Ovary (tissue), 9 donors: ENCODE results near the gene WFIKKN1. TPM values are rescaled to one million over a fixed set of nuclear protein-coding genes. Genes with fewer than 3 reads are reported as not detected.
A peak's percentile ranks its signal among the peaks of the same experiment; 100 is the strongest.

Experiments
- DNase-seq, 5 donors: peaks; one replicate each; pipeline ENCODE4 v3.0.0-alpha.2; 2019 to 2020
- H3K27ac ChIP-seq, 2 donors: fragments of 200-600 bp; one replicate each; pipeline versions ENCODE4 v1.5.1 to v1.8.0; 2019 to 2022
- H3K27me3 ChIP-seq: fragments of 200-600 bp; one replicate; pipeline ENCODE4 v1.8.0; 2022
- H3K36me3 ChIP-seq: fragments of 200-600 bp; sonication (generic); one replicate; pipeline ENCODE4 v1.5.1; 2019
- H3K4me1 ChIP-seq: one replicate; pipeline ENCODE4 v1.8.1; 2013; ENCODE audit warnings: mild to moderate bottlenecking, moderate library complexity; ENCODE audit not compliant: insufficient read depth
- H3K4me3 ChIP-seq: fragments of 200-600 bp; sonication (generic); one replicate; pipeline ENCODE4 v1.5.1; 2017
- H3K9me3 ChIP-seq, 2 donors: fragments of 200-600 bp in 1 of 2; sonication (generic) in 1 of 2; one replicate each; pipeline versions ENCODE4 v1.5.1 to v1.8.1; 2013 to 2019; ENCODE audit warnings: mild to moderate bottlenecking in 1 of 2, moderate library complexity in 1 of 2
- EP300 ChIP-seq: sonication (generic); formaldehyde crosslinking; IDR thresholded peaks from one replicate; pipeline ENCODE4 v1.6.1; 2017; ENCODE audit warnings: antibody characterized with exemption
- POLR2A ChIP-seq: fragments of 450-650 bp; IDR thresholded peaks from one replicate; pipeline ENCODE4 v1.6.1; 2017; ENCODE audit warnings: antibody characterized with exemption, mild to moderate bottlenecking, moderate library complexity
- WGBS, 3 donors: extraction: QIAGEN DNeasy Blood & Tissue Kit in 1 of 3; methylation state at CpG; one replicate each; pipeline versions ENCODE4 v1.1.5 to v1.1.7; 2013 to 2017; 5-methylcytosine and 5-hydroxymethylcytosine counted together
- intact Hi-C, 4 donors: fragments of 100-400 bp; cut with DNase I; formaldehyde crosslinking; loops; one replicate each; pipeline versions ENCODE4 v1.11.0 to v1.15.1; 2022 to 2023
- polyA plus RNA-seq, 2 donors: library from polyadenylated mRNA; stranded (reverse); fragments of 200-250 nt in 1 of 2; fragments of 350-450 nt in 1 of 2; fragmentation: Illumina TruSeq in 1 of 2; extraction: RNeasy Lipid Tissue Mini Kit (QIAGEN cat#74804) in 1 of 2; gene quantifications; one replicate each; pipeline ENCODE4 v1.2.3, GENCODE V29; 2013 to 2014
- total RNA-seq, 7 donors: library from RNA; depleted of rRNA in 2 of 7; stranded (reverse); fragments of >200 nt in 2 of 7; fragmentation: NEBNext Ultra II Directional in 3 of 7; extraction: Animal tissue kit (Norgen Biotek cat#: 25700) in 3 of 7; gene quantifications; one replicate each; pipeline versions ENCODE4 v1.1.0 to v1.2.4, GENCODE V29; 2016 to 2023
- TF ChIP-seq, protein P1 (sequence below), 3 donors: fragments of 450-650 bp in 2 of 3; fragments of 200-600 bp in 1 of 3; IDR thresholded peaks; one replicate each; pipeline versions ENCODE4 v1.5.1 to v1.8.0; 2016 to 2022; ENCODE audit warnings: antibody characterized with exemption in 3 of 3, mild to moderate bottlenecking in 1 of 3
- donor health status: DM: no; HTN: no; CAD: no; lungs with moderate emphysema.
- donor health status: DM: no; HTN: no; CAD: no.
- donor health status: Bipolar disorder and iron deficiency.
- donor health status: DM: yes; HTN: yes; CAD: no.
- donor health status: DM: no; HTN: no; CAD: no.
- donor health status: DM: yes; HTN: yes; CAD: no.

Gene WFIKKN1
- total and polyA plus RNA-seq, 9 donors: 0.10 to 2.6 (median 1.1) TPM

DNA sequence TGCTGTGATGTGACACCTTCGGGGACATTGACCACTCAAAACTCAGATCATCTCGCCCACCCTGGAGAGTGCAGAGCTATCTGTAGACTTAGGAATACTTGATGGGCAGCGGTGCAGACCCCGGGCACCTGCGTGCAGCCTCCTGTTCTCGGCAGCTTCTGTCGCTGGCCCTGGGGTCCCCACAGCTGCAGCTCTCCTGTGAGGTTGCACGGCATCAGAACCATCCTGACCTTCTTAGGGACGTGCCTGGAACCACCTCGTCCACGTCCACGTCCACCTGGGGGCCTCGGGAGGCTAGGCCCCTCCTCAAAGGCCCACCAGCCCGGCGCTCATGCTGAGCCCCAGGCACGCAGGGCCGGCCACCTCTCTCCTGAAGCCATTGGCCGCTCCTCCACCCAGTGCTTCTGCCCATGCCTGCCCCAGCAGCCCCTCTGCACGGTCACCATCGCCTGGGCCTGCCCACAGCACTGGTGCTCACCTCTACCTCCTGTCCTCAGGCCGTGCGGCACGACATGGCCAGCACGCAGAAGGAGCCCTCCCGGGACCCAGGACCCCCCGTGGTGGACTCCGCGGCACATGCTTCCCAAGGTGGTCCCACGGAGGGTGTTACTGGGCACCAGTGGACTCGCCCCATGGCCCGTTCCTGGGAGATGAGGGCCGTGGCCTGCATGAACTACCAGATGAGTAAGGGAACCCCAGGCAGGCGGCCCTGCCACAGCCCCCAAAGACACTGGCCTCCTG is 2.3 kb upstream of the WFIKKN1 start:
- 88 to 93% (median 91%) methylated on average over 30 to 33 of the region's 33 CpGs for WGBS, 3 donors
- H3K9me3 ChIP-seq: no peaks in the 10 kb centered on the region
- DNase-seq: peak in 1 of 5 donors; percentile 34
- H3K27ac ChIP-seq: no peak overlapping the region
- H3K27me3 ChIP-seq: no peaks in the 10 kb centered on the region
- TF ChIP-seq POLR2A (no peak), EP300 (no peak)
- TF ChIP-seq, protein P1, sequence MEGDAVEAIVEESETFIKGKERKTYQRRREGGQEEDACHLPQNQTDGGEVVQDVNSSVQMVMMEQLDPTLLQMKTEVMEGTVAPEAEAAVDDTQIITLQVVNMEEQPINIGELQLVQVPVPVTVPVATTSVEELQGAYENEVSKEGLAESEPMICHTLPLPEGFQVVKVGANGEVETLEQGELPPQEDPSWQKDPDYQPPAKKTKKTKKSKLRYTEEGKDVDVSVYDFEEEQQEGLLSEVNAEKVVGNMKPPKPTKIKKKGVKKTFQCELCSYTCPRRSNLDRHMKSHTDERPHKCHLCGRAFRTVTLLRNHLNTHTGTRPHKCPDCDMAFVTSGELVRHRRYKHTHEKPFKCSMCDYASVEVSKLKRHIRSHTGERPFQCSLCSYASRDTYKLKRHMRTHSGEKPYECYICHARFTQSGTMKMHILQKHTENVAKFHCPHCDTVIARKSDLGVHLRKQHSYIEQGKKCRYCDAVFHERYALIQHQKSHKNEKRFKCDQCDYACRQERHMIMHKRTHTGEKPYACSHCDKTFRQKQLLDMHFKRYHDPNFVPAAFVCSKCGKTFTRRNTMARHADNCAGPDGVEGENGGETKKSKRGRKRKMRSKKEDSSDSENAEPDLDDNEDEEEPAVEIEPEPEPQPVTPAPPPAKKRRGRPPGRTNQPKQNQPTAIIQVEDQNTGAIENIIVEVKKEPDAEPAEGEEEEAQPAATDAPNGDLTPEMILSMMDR (IDR thresholded peaks at IDR 0.05): no peak
- H3K4me3 ChIP-seq: no peak overlapping the region
- peaks cover 16% of the 10 kb centered on the region for H3K4me1 ChIP-seq
- H3K36me3 ChIP-seq: no peaks in the 10 kb centered on the region
- intact Hi-C loops: loop anchor here in 1 of 4 donors (5.0 kb wide), 1 partner anchor 36 kb away; the partner anchor contains the start of gene RAB40C

DNA sequence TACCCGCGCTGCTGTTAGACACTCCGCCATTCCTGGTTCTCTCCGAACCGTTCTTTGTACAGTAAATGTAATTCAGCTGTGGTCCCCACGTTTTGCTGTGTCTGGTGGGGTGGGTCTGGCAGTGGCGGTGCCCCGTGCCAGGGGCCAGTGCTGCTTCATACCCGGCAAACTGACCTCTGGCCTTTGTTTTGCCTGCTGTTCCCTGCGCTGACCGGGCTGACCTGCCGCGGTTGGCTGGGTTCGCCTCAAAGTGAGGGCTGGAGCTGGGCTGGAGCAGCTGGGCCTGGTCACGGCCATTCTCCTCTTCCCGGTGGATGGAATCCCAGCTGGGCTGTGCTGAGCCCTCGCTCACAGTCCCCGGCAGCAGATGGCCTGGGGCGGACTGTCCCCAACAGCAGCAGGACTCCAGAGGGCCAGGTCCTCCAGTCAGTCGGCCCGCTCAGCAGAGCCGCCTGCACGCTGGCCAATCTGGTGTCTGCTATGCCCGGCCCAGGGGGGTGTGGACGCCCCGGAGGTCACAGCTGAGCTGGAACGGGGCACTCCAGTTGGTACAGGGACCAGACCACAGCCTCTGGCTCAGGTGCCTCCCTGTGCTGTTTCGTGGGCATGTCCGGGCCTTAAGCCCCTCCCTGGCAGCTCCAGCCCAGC is 1.5 kb upstream of the WFIKKN1 start:
- intact Hi-C loops: loop anchor here in 1 of 4 donors (5.0 kb wide), 1 partner anchor 37 kb away; the partner anchor contains the start of gene RAB40C
- no peaks in the 10 kb centered on the region for H3K9me3 ChIP-seq
- peak in 3 of 5 donors; percentile 38 to 53 (median 42) for DNase-seq
- H3K36me3 ChIP-seq: no peaks in the 10 kb centered on the region
- WGBS, 3 donors: 50 to 65% (median 53%) methylated on average over 25 to 29 of the region's 29 CpGs
- no peak overlapping the region for H3K4me3 ChIP-seq
- no peak for TF ChIP-seq EP300
- H3K4me1 ChIP-seq: peaks cover 16% of the 10 kb centered on the region
- H3K27ac ChIP-seq: peak overlapping the region in 1 of 2 donors; percentile 25
- H3K27me3 ChIP-seq: no peaks in the 10 kb centered on the region

DNA sequence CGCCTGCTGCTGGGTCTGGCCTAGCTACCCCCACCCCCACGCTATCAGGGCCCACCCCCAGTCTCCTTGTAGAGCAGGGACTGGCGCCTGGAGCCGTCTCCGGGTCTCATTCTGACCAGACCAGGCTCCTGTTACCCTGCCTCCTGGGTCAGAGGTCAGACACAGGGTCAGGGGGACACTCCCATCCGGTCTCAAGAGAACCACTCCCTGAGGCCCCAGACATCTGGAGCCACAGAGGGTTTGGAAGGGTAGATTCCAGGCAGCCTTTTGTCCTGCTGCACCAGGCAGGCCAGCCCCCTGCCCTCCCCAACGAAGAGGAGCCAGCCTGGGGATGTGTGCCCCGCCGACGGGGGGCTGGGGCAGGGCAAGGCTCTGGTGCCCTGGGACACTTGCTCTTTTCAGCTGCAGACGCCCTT is 944 bp upstream of the WFIKKN1 start:
- H3K4me1 ChIP-seq: peaks cover 16% of the 10 kb centered on the region
- H3K27me3 ChIP-seq: no peaks in the 10 kb centered on the region
- peak overlapping the region; percentile 12 to 25 for H3K27ac ChIP-seq
- DNase-seq: peak in 3 of 5 donors; percentile 31 to 53 (median 42)
- intact Hi-C loops: loop anchor here in 2 of 4 donors (5.0 to 10.0 kb wide), 2 partner anchors 38 to 1335 kb away; partner anchors contain the start of genes RAB40C (in 1 of the 2), RNF151 (in 1 of the 2) and RPS2 (in 1 of the 2)
- H3K9me3 ChIP-seq: no peaks in the 10 kb centered on the region
- H3K36me3 ChIP-seq: no peaks in the 10 kb centered on the region
- 39 to 58% (median 42%) methylated on average over 11 of the region's 11 CpGs for WGBS, 3 donors
- TF ChIP-seq POLR2A (no peak), EP300 (no peak)
- TF ChIP-seq, protein P1 (IDR thresholded peaks at IDR 0.05): no peak
- no peak overlapping the region for H3K4me3 ChIP-seq

DNA sequence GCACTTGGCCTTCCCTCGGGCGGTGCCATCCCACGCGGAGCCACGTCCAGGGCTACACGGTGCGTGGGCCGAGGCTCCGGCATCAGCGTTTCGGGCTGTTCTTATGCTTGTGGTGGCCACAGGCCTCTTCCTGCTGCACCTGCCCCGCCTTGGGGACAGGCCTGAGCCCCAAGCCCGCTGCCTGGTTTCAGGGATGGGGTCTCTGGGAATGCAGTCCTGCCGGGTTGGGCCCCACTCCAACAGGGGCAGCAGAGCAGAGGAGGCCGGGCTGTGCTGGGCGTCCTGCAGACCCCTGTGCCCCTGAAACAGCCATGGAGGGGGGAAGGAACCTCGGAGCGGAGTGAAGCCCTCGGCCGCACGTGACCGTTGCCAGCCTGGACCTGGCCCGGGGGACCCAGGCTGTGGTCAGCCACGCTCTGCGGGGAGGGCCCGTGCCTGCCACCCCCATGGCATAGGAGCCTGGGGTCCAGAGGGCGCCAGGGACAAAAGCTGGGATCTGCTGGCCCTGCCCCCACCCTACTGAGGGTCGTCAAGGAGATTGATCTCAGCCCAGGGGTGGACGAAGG is 453 bp upstream of the WFIKKN1 start:
- Histone ChIP-seq H3K4me3 (no peak overlapping the region), H3K36me3 (no peaks in the 10 kb centered on the region), H3K4me1 (peaks cover 17% of the 10 kb centered on the region), H3K9me3 (no peaks in the 10 kb centered on the region), H3K27ac (peak overlapping the region in 1 of 2 donors; percentile 12), H3K27me3 (no peaks in the 10 kb centered on the region)
- WGBS, 3 donors: 27 to 35% (median 31%) methylated on average over 23 to 29 of the region's 29 CpGs
- intact Hi-C loops: loop anchor here in 1 of 4 donors (10.0 kb wide), 1 partner anchor 1334 kb away; the partner anchor contains the start of genes RNF151 and RPS2
- TF ChIP-seq EP300 (no peak), POLR2A (no peak)
- TF ChIP-seq, protein P1 (IDR thresholded peaks at IDR 0.05): no peak
- DNase-seq: peak in 3 of 5 donors; percentile 25 to 49 (median 26)
